PC-9 (cell line): Measurements from ENCODE around the gene KTN1.

Source experiments
- CTCF ChIP-seq: fragments of 200-600 bp; sonication (generic); conservative IDR thresholded peaks from 2 replicates; pipeline ENCODE4 v1.6.1; 2017; ENCODE audit warnings: mixed run types, antibody characterized with exemption, mild to moderate bottlenecking, moderate library complexity
- EZH2 ChIP-seq: fragments of 200-600 bp; sonication (generic); IDR thresholded peaks from 2 replicates; pipeline ENCODE4 v1.8.0; 2017; ENCODE audit warnings: antibody characterized with exemption, low read depth

GRCh38 chr14:55638665-55639064 lies 58.7 kb downstream of the KTN1 start:
- TF ChIP-seq CTCF = no peak
- no peak for TF ChIP-seq EZH2
